Endometrial microvascular endothelial cells (primary cell): Measurements from ENCODE around the gene MYL6B. TPM values are rescaled to one million over a fixed set of nuclear protein-coding genes. Genes with fewer than 3 reads are reported as not detected.
"Not testable (repeated sequence)": the region's sequence is repeated elsewhere in the genome, so short reads cannot be mapped to it uniquely, and the experiment has no call there.

Source experiments
- in situ Hi-C: cut with HindIII; loops from 2 replicates; pipeline ENCODE4 v1.10.0; 2017; ENCODE audit warnings: low sequenced_read_pairs, low pct_unique_long_range_greater_than_20kb; ENCODE audit errors: inconsistent ontology term
- total RNA-seq: library from RNA; depleted of rRNA; stranded (reverse); fragments of >200 nt; gene quantifications from one replicate; pipeline ENCODE4 v1.2.3, GENCODE V29; 2015; ENCODE audit errors: inconsistent ontology term

MYL6B gene
- total RNA-seq, 1 donor from 2014 or later, result 121 TPM

- in situ Hi-C loops, result no loop called here
These were observed 5.6 kb upstream of the MYL6B start for GRCh38 chr12:56146492-56147460.

GRCh38 chr12:56150563-56150962, 1.8 kb upstream of the MYL6B start:
- in situ Hi-C loops, result no loop called here

GRCh38 chr12:56151672-56152131, 685 bp upstream of the MYL6B start:
- in situ Hi-C loops, result no loop called here

- in situ Hi-C loops, result no loop called here
These were observed 630 bp downstream of the MYL6B start for GRCh38 chr12:56152756-56153677.

GRCh38 chr12:56153678-56154065, 1.3 kb downstream of the MYL6B start:
- in situ Hi-C loops, result no loop called here

- in situ Hi-C loops, result no loop called here
These were observed 1.9 kb downstream of the MYL6B start for GRCh38 chr12:56154246-56154771.

GRCh38 chr12:56154818-56155217, 2.4 kb downstream of the MYL6B start:
- in situ Hi-C loops, result no loop called here

- in situ Hi-C loops, result no loop called here
These were observed 3.0 kb downstream of the MYL6B start for GRCh38 chr12:56155256-56155845.

GRCh38 chr12:56156464-56157200, 4.2 kb downstream of the MYL6B start:
- in situ Hi-C loops, result not testable (repeated sequence)

- in situ Hi-C loops, result no loop called here
These were observed 5.0 kb downstream of the MYL6B start for GRCh38 chr12:56157201-56158028.

- in situ Hi-C loops, result no loop called here
These were observed 5.9 kb downstream of the MYL6B start, which contains the start of gene MYL6 for GRCh38 chr12:56158029-56158925. Gene MYL6, plus strand, starts transcription at chr12:56158359. Its CDS starts 43 bp downstream, at chr12:56158402.

- in situ Hi-C loops, result no loop called here
These were observed 6.6 kb downstream of the MYL6B start for GRCh38 chr12:56158926-56159461.

GRCh38 chr12:56159482-56160192, 7.2 kb downstream of the MYL6B start:
- in situ Hi-C loops, result no loop called here

- in situ Hi-C loops, result no loop called here
These were observed 7.9 kb downstream of the MYL6B start for GRCh38 chr12:56160193-56160763.
